ENCODE measurements around the gene SCAMP2.

The SCAMP2 gene

DNA sequence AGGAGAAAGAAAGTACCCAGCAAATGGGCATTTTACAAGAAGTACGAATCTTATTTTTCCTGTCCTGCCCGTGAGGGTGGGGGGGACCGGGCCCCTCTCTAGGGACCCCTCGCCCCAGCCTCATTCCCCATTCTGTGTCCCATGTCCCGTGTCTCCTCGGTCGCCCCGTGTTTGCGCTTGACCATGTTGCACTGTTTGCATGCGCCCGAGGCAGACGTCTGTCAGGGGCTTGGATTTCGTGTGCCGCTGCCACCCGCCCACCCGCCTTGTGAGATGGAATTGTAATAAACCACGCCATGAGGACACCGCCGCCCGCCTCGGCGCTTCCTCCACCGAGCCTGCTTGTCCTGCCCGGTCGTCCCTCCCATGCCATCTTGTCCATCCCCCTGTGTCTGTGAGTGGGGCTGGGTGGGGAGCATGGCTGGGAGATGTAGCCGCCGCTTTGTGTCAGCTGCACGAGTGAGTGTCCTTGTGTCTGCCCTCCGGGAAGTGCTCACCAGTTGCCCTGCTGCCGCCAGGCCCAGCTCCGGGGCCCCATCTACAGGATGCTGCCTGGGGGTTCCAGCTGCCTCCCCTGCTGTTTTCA, 70.2 kb downstream of the SCAMP2 start:
- H3K9me3 ChIP-seq (ENCODE audit: control insufficient read depth in 5 of 5, low read length in 5 of 5) = no peaks in the 10 kb centered on the region
- H3K9ac ChIP-seq (ENCODE audit: low read length in 5 of 5) = no peak overlapping the region
- H3K36me3 ChIP-seq (ENCODE audit: control insufficient read depth in 5 of 5, insufficient read depth in 5 of 5, low read length in 5 of 5) = peaks cover 3 to 62% (median 55%) of the 10 kb centered on the region in 5 donors
- H3K4me3 ChIP-seq (ENCODE audit: low read depth in 1 of 5, low read length in 5 of 5) = no peak overlapping the region
- no peak overlapping the region for H3K27ac ChIP-seq (ENCODE audit: low read depth, low read length)
- peaks cover 0 to under 1% (median 0%) of the 10 kb centered on the region in 5 donors for H3K27me3 ChIP-seq (ENCODE audit: control insufficient read depth in 5 of 5, insufficient read depth in 4 of 5, low read length in 5 of 5)
- H3K4me1 ChIP-seq (ENCODE audit: control insufficient read depth in 5 of 5, insufficient read depth in 5 of 5, low read length in 5 of 5) = peaks cover 5 to 17% (median 11%) of the 10 kb centered on the region in 5 donors

DNA sequence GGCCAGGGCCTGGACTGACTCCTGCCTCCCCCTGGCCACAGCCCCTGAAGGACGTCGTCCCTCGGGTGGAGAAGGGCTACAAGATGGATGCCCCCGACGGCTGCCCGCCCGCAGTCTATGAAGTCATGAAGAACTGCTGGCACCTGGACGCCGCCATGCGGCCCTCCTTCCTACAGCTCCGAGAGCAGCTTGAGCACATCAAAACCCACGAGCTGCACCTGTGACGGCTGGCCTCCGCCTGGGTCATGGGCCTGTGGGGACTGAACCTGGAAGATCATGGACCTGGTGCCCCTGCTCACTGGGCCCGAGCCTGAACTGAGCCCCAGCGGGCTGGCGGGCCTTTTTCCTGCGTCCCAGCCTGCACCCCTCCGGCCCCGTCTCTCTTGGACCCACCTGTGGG, 70.9 kb downstream of the SCAMP2 start:
- peaks cover 3 to 67% (median 55%) of the 10 kb centered on the region in 5 donors for H3K36me3 ChIP-seq (ENCODE audit: control insufficient read depth in 5 of 5, insufficient read depth in 5 of 5, low read length in 5 of 5)
- H3K4me1 ChIP-seq (ENCODE audit: control insufficient read depth in 5 of 5, insufficient read depth in 5 of 5, low read length in 5 of 5) = peaks cover 5 to 17% (median 11%) of the 10 kb centered on the region in 5 donors
- H3K4me3 ChIP-seq (ENCODE audit: low read depth in 1 of 5, low read length in 5 of 5) = no peak overlapping the region
- no peaks in the 10 kb centered on the region for H3K9me3 ChIP-seq (ENCODE audit: control insufficient read depth in 5 of 5, low read length in 5 of 5)
- H3K27me3 ChIP-seq (ENCODE audit: control insufficient read depth in 5 of 5, insufficient read depth in 4 of 5, low read length in 5 of 5) = no peaks in the 10 kb centered on the region
- H3K27ac ChIP-seq (ENCODE audit: low read depth, low read length) = no peak overlapping the region
- no peak overlapping the region for H3K9ac ChIP-seq (ENCODE audit: low read length in 5 of 5)

GRCh38 chr15:74801311-74801997, 71.7 kb downstream of the SCAMP2 start:
- Histone ChIP-seq H3K27ac (ENCODE audit: low read depth, low read length) (no peak overlapping the region), H3K9ac (ENCODE audit: low read length in 5 of 5) (no peak overlapping the region), H3K4me1 (ENCODE audit: control insufficient read depth in 5 of 5, insufficient read depth in 5 of 5, low read length in 5 of 5) (peaks cover 5 to 17% (median 11%) of the 10 kb centered on the region in 5 donors), H3K4me3 (ENCODE audit: low read depth in 1 of 5, low read length in 5 of 5) (no peak overlapping the region), H3K36me3 (ENCODE audit: control insufficient read depth in 5 of 5, insufficient read depth in 5 of 5, low read length in 5 of 5) (peaks cover 3 to 67% (median 55%) of the 10 kb centered on the region in 5 donors), H3K9me3 (ENCODE audit: control insufficient read depth in 5 of 5, low read length in 5 of 5) (no peaks in the 10 kb centered on the region), H3K27me3 (ENCODE audit: control insufficient read depth in 5 of 5, insufficient read depth in 4 of 5, low read length in 5 of 5) (no peaks in the 10 kb centered on the region)

DNA sequence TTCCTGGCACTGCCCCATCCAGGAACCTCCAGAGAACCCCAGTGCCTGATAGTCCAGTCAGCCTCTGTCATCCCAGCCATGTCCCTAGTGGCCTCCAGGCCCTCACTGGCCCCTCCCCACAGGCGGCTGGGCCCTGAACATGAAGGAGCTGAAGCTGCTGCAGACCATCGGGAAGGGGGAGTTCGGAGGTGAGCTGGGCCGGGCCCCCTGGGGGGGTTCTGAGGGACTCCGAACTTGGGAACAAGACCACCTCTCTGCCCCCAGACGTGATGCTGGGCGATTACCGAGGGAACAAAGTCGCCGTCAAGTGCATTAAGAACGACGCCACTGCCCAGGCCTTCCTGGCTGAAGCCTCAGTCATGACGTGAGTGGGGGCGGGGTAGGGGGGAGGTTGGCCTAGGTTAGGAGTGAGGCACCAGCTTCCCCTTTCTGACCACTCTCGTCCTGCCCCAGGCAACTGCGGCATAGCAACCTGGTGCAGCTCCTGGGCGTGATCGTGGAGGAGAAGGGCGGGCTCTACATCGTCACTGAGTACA, 72.5 kb downstream of the SCAMP2 start:
- H3K27ac ChIP-seq (ENCODE audit: low read depth, low read length) = no peak overlapping the region

GRCh38 chr15:74799856-74800558, 73.2 kb downstream of the SCAMP2 start:
- peaks cover 5 to 18% (median 11%) of the 10 kb centered on the region in 5 donors for H3K4me1 ChIP-seq (ENCODE audit: control insufficient read depth in 5 of 5, insufficient read depth in 5 of 5, low read length in 5 of 5)
- H3K27me3 ChIP-seq (ENCODE audit: control insufficient read depth in 5 of 5, insufficient read depth in 4 of 5, low read length in 5 of 5) = no peaks in the 10 kb centered on the region
- H3K9me3 ChIP-seq (ENCODE audit: control insufficient read depth in 5 of 5, low read length in 5 of 5) = no peaks in the 10 kb centered on the region
- H3K9ac ChIP-seq (ENCODE audit: low read length in 5 of 5) = peak overlapping the region in 1 of 5 donors; percentile 54
- H3K4me3 ChIP-seq (ENCODE audit: low read depth in 1 of 5, low read length in 5 of 5) = no peak overlapping the region
- peaks cover 3 to 72% (median 57%) of the 10 kb centered on the region in 5 donors for H3K36me3 ChIP-seq (ENCODE audit: control insufficient read depth in 5 of 5, insufficient read depth in 5 of 5, low read length in 5 of 5)
- no peak overlapping the region for H3K27ac ChIP-seq (ENCODE audit: low read depth, low read length)

More for the DNA sequence above, 72.5 kb downstream of the SCAMP2 start:
- Histone ChIP-seq H3K9ac (ENCODE audit: low read length in 5 of 5) (no peak overlapping the region), H3K27me3 (ENCODE audit: control insufficient read depth in 5 of 5, insufficient read depth in 4 of 5, low read length in 5 of 5) (no peaks in the 10 kb centered on the region), H3K36me3 (ENCODE audit: control insufficient read depth in 5 of 5, insufficient read depth in 5 of 5, low read length in 5 of 5) (peaks cover 3 to 70% (median 57%) of the 10 kb centered on the region in 5 donors), H3K4me3 (ENCODE audit: low read depth in 1 of 5, low read length in 5 of 5) (no peak overlapping the region), H3K9me3 (ENCODE audit: control insufficient read depth in 5 of 5, low read length in 5 of 5) (no peaks in the 10 kb centered on the region), H3K4me1 (ENCODE audit: control insufficient read depth in 5 of 5, insufficient read depth in 5 of 5, low read length in 5 of 5) (peaks cover 5 to 18% (median 11%) of the 10 kb centered on the region in 5 donors)

GRCh38 chr15:74799255-74799855, 73.8 kb downstream of the SCAMP2 start:
- Histone ChIP-seq H3K4me3 (ENCODE audit: low read depth in 1 of 5, low read length in 5 of 5) (no peak overlapping the region), H3K4me1 (ENCODE audit: control insufficient read depth in 5 of 5, insufficient read depth in 5 of 5, low read length in 5 of 5) (peaks cover 5 to 23% (median 11%) of the 10 kb centered on the region in 5 donors), H3K9me3 (ENCODE audit: control insufficient read depth in 5 of 5, low read length in 5 of 5) (no peaks in the 10 kb centered on the region), H3K27me3 (ENCODE audit: control insufficient read depth in 5 of 5, insufficient read depth in 4 of 5, low read length in 5 of 5) (no peaks in the 10 kb centered on the region), H3K27ac (ENCODE audit: low read depth, low read length) (no peak overlapping the region), H3K9ac (ENCODE audit: low read length in 5 of 5) (peak overlapping the region in 1 of 5 donors; percentile 54), H3K36me3 (ENCODE audit: control insufficient read depth in 5 of 5, insufficient read depth in 5 of 5, low read length in 5 of 5) (peaks cover 3 to 78% (median 57%) of the 10 kb centered on the region in 5 donors)

DNA sequence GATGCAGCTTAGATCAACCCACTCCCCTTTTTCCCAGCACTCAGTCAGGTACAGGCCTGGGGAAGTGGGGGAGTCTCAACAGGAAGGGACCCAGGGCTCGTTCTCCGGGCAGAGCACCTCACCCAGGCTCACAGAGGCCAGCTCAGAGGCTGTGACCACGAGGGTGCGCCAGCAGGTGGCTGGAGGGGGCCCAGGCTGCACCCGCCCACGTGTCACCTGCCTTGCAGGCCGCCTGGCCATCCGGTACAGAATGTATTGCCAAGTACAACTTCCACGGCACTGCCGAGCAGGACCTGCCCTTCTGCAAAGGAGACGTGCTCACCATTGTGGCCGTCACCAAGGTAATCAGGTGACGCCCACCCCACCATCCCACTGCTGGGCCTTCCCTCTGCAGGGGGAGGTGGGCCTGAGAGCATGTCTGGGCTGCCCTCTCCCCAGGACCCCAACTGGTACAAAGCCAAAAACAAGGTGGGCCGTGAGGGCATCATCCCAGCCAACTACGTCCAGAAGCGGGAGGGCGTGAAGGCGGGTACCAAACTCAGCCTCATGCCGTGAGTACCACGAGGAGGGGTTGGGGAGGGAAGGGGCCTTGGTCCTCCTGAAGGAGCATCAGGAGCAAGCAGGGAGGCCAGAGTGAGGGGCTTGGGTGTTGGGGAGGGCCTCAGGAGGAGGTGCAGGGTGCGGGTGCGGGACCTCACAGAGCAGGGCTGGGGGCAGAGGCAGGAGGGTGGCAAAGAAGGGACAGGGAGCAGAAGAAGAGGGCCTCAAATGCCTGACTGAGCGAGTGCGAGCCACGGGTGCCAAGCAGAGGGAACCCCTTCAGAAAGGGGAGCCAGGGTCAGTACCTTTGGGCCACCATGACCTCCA, 74.5 kb downstream of the SCAMP2 start:
- H3K9me3 ChIP-seq (ENCODE audit: control insufficient read depth in 5 of 5, low read length in 5 of 5) = no peaks in the 10 kb centered on the region
- peaks cover 0 to 70% (median 49%) of the 10 kb centered on the region in 5 donors for H3K36me3 ChIP-seq (ENCODE audit: control insufficient read depth in 5 of 5, insufficient read depth in 5 of 5, low read length in 5 of 5)
- no peak overlapping the region for H3K9ac ChIP-seq (ENCODE audit: low read length in 5 of 5)
- no peak overlapping the region for H3K4me3 ChIP-seq (ENCODE audit: low read depth in 1 of 5, low read length in 5 of 5)
- H3K27ac ChIP-seq (ENCODE audit: low read depth, low read length) = no peak overlapping the region
- no peaks in the 10 kb centered on the region for H3K27me3 ChIP-seq (ENCODE audit: control insufficient read depth in 5 of 5, insufficient read depth in 4 of 5, low read length in 5 of 5)
- H3K4me1 ChIP-seq (ENCODE audit: control insufficient read depth in 5 of 5, insufficient read depth in 5 of 5, low read length in 5 of 5) = peaks cover 5 to 23% (median 11%) of the 10 kb centered on the region in 5 donors

GRCh38 chr15:74795966-74796625, 77.1 kb downstream of the SCAMP2 start:
- peaks cover 0 to 45% (median 25%) of the 10 kb centered on the region in 5 donors for H3K36me3 ChIP-seq (ENCODE audit: control insufficient read depth in 5 of 5, insufficient read depth in 5 of 5, low read length in 5 of 5)
- H3K9ac ChIP-seq (ENCODE audit: low read length in 5 of 5) = no peak overlapping the region
- no peak overlapping the region for H3K27ac ChIP-seq (ENCODE audit: low read depth, low read length)
- peaks cover 5 to 47% (median 34%) of the 10 kb centered on the region in 5 donors for H3K4me1 ChIP-seq (ENCODE audit: control insufficient read depth in 5 of 5, insufficient read depth in 5 of 5, low read length in 5 of 5)
- H3K27me3 ChIP-seq (ENCODE audit: control insufficient read depth in 5 of 5, insufficient read depth in 4 of 5, low read length in 5 of 5) = no peaks in the 10 kb centered on the region
- H3K4me3 ChIP-seq (ENCODE audit: low read depth in 1 of 5, low read length in 5 of 5) = no peak overlapping the region
- no peaks in the 10 kb centered on the region for H3K9me3 ChIP-seq (ENCODE audit: control insufficient read depth in 5 of 5, low read length in 5 of 5)

DNA sequence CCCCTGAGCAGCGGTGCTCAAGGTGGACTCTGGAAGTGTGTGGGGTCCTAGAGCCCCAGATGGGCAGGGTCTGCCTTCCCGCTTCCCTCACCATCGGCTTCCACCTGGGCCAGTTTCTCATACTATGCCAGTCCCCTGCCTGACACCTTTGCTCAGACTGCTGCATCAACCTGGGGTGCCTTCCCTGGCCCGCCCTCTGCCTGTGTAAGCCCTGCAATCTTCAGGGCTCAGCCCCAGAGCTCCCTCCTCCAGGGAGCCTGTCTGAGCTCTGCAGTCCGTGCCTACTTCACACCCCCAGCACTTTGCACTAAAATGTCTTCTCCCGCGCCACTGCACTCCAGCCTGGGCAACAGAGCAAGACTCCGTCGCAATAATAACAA, 78.2 kb downstream of the SCAMP2 start:
- H3K27ac ChIP-seq (ENCODE audit: low read depth, low read length) = no peak overlapping the region

More for the DNA sequence above, 78.2 kb downstream of the SCAMP2 start:
- peaks cover 0 to 36% (median 18%) of the 10 kb centered on the region in 5 donors for H3K36me3 ChIP-seq (ENCODE audit: control insufficient read depth in 5 of 5, insufficient read depth in 5 of 5, low read length in 5 of 5)
- no peak overlapping the region for H3K4me3 ChIP-seq (ENCODE audit: low read depth in 1 of 5, low read length in 5 of 5)
- peak overlapping the region in 1 of 5 donors; percentile 16 for H3K9ac ChIP-seq (ENCODE audit: low read length in 5 of 5)
- peaks cover 10 to 50% (median 40%) of the 10 kb centered on the region in 5 donors for H3K4me1 ChIP-seq (ENCODE audit: control insufficient read depth in 5 of 5, insufficient read depth in 5 of 5, low read length in 5 of 5)
- H3K27me3 ChIP-seq (ENCODE audit: control insufficient read depth in 5 of 5, insufficient read depth in 4 of 5, low read length in 5 of 5) = no peaks in the 10 kb centered on the region
- no peaks in the 10 kb centered on the region for H3K9me3 ChIP-seq (ENCODE audit: control insufficient read depth in 5 of 5, low read length in 5 of 5)
